Brain microvascular endothelial cell (primary cell): ENCODE results near the gene CATSPERB.
"Not testable (repeated sequence)": the region's sequence is repeated elsewhere in the genome, so short reads cannot be mapped to it uniquely, and the experiment has no call there.

Source experiments
- DNase-seq: peaks from one replicate; pipeline ENCODE4 v3.0.0-alpha.2; 2020
- H3K27ac ChIP-seq: fragments of 250-450 bp; sonication (Bioruptor Pico); 2 replicates; pipeline ENCODE4 v1.5.1; 2020; ENCODE audit warnings: mild to moderate bottlenecking, moderate library complexity
- H3K27me3 ChIP-seq: fragments of 250-450 bp; sonication (Bioruptor Pico); replicated peaks from 2 replicates; pipeline ENCODE4 v1.5.1; 2020; ENCODE audit warnings: mild to moderate bottlenecking
- H3K36me3 ChIP-seq: fragments of 250-450 bp; sonication (Bioruptor Pico); replicated peaks from 2 replicates; pipeline ENCODE4 v1.5.1; 2020; ENCODE audit warnings: mild to moderate bottlenecking
- H3K4me3 ChIP-seq: 2 replicates; pipeline ENCODE4 v1.5.1; 2011; ENCODE audit warnings: low read depth, mild to moderate bottlenecking, control low read depth, low read length, moderate library complexity
- CTCF ChIP-seq: IDR thresholded peaks from 2 replicates; pipeline ENCODE4 v1.5.1; 2011; ENCODE audit warnings: low read depth, mild to moderate bottlenecking, moderate library complexity, low read length, control low read depth, inconsistent platforms; ENCODE audit errors: missing control alignments
- in situ Hi-C: cut with HindIII; loops from 2 replicates; pipeline ENCODE4 v1.10.0; 2017; ENCODE audit warnings: low sequenced_read_pairs, low pct_ligation_motif_present

Gene CATSPERB

DNA sequence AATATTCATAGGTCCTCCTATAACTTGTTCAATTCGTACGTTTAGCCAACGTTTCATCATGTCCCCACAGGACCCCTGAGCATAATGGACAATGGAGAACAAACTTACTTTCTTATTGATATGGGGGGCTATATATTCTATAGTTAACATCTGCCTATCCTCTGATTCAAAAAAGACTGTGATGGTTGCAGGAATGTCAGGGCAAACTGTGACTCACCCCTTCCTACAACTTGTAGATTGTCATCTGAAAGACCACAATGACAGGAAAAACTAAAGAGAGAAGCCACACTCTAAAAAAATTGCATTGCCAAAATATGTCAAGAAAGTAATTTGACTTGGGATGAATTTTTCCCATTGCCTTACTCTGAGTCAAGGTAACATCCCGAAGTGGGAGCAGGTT lies 50.8 kb downstream of the CATSPERB start:
- Histone ChIP-seq H3K27ac (no peak overlapping the region), H3K36me3 (no peaks in the 10 kb centered on the region), H3K27me3 (no peaks in the 10 kb centered on the region), H3K4me3 (no peak overlapping the region)
- DNase-seq: no peak
- no peak for TF ChIP-seq CTCF
- in situ Hi-C loops: no loop called here

GRCh38 chr14:91679273-91679672 lies 52.6 kb downstream of the CATSPERB start:
- DNase-seq: no peak
- H3K27ac ChIP-seq: no peak overlapping the region
- in situ Hi-C loops: no loop called here
- no peak for TF ChIP-seq CTCF
- no peaks in the 10 kb centered on the region for H3K36me3 ChIP-seq
- no peak overlapping the region for H3K4me3 ChIP-seq
- H3K27me3 ChIP-seq: no peaks in the 10 kb centered on the region

DNA sequence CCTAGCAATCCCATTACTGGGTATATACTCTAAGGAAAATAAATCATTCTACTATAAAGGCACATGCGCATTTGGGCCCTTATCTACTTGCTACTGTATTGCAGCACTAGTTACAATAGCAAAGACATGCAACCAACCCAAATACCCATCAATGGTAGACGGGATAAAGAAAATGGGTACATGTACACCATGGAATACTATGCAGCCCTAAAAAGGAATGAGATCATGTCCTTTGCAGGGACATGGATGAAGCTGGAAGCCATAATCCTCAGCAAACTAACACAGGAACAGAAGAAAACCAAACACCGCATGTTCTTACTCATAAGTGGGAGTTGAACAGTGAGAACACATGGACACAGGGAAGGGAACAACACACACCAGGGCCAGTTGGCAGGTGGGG lies 54.2 kb downstream of the CATSPERB start:
- H3K27ac ChIP-seq, DNase-seq, in situ Hi-C loops, H3K36me3 ChIP-seq, H3K27me3 ChIP-seq, H3K4me3 ChIP-seq: not testable (repeated sequence)

DNA sequence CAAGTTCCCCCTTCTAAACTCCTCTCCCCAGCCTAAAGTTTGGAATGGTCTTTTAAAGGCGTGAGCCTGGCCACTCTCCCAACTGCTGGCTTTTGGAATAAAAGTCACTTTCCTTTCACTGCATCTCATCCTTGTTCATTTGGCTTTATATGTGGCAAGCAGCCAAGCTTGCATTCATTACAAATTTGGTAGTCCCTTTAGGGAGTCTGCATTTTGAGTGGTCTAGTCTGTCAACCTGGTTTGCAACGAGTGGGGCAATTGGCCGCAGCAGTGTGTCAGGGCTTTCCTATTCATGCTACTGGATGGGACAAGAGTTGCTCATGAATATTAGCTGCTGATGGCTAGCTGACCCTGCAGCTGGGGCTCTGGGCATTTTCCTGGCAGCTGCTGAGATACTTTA lies 57.0 kb downstream of the CATSPERB start:
- DNase-seq: no peak
- TF ChIP-seq CTCF: no peak
- no peaks in the 10 kb centered on the region for H3K27me3 ChIP-seq
- no peaks in the 10 kb centered on the region for H3K36me3 ChIP-seq
- in situ Hi-C loops: no loop called here
- no peak overlapping the region for H3K4me3 ChIP-seq
- H3K27ac ChIP-seq: no peak overlapping the region

GRCh38 chr14:91669867-91670266 lies 62.0 kb downstream of the CATSPERB start:
- H3K4me3 ChIP-seq: no peak overlapping the region
- no peak for DNase-seq
- in situ Hi-C loops: no loop called here
- TF ChIP-seq CTCF: no peak
- no peak overlapping the region for H3K27ac ChIP-seq
- H3K36me3 ChIP-seq: no peaks in the 10 kb centered on the region
- no peaks in the 10 kb centered on the region for H3K27me3 ChIP-seq

- DNase-seq, H3K36me3 ChIP-seq, H3K27me3 ChIP-seq, H3K27ac ChIP-seq, in situ Hi-C loops, H3K4me3 ChIP-seq: not testable (repeated sequence)
These were observed 64.8 kb downstream of the CATSPERB start for GRCh38 chr14:91667101-91667500.

- TF ChIP-seq CTCF: no peak
These were observed 71.1 kb downstream of the CATSPERB start for GRCh38 chr14:91660790-91661189.

More at GRCh38 chr14:91660790-91661189, 71.1 kb downstream of the CATSPERB start:
- in situ Hi-C loops: no loop called here
- Histone ChIP-seq H3K36me3 (no peaks in the 10 kb centered on the region), H3K4me3 (no peak overlapping the region), H3K27ac (no peak overlapping the region), H3K27me3 (no peaks in the 10 kb centered on the region)
- DNase-seq: no peak
